ENCODE data around the gene FAU.
A peak's percentile ranks its signal among the peaks of the same experiment; 100 is the strongest.

The FAU gene

GRCh38 chr11:65083834-65084597 lies 37.9 kb downstream of the FAU start, which contains the start of the genes CDCA5 and ZFPL1:
TSS of gene CDCA5 (minus strand) at chr11:65084040. CDS start at chr11:65083978, 62 bp downstream.
TSS of gene ZFPL1 (plus strand) at chr11:65084222. CDS start at chr11:65084699, 477 bp downstream.
- peak within 1 kb of the TSS; percentile 97 to 98 (median 97) for H3K27ac Mint-ChIP-seq
- H3K36me3 Mint-ChIP-seq (ENCODE audit: low read depth), result peaks cover 20% of the 10 kb centered on the region
- no peaks in the 10 kb centered on the region for H3K27me3 Mint-ChIP-seq (ENCODE audit: low read depth)
- peaks cover 26% of the 10 kb centered on the region for H3K4me1 Mint-ChIP-seq
- peak within 1 kb of the TSS; percentile 97 to 99 (median 98) for H3K4me3 Mint-ChIP-seq
- TF ChIP-seq CTCF (IDR thresholded peaks at IDR 0.05; ENCODE audit: unreplicated experiment in 3 of 3), result no peak
- H3K9me3 Mint-ChIP-seq, result no peaks in the 10 kb centered on the region

GRCh38 chr11:65083134-65083833 lies 38.6 kb downstream of the FAU start:
- H3K27ac Mint-ChIP-seq, result peak overlapping the region; percentile 97 to 98 (median 97)
- H3K27me3 Mint-ChIP-seq (ENCODE audit: low read depth), result no peaks in the 10 kb centered on the region
- TF ChIP-seq CTCF (IDR thresholded peaks at IDR 0.05; ENCODE audit: unreplicated experiment in 3 of 3), result no peak
- H3K4me3 Mint-ChIP-seq, result peak overlapping the region; percentile 97 to 99 (median 98)
- peaks cover 26% of the 10 kb centered on the region for H3K4me1 Mint-ChIP-seq
- peaks cover 19% of the 10 kb centered on the region for H3K36me3 Mint-ChIP-seq (ENCODE audit: low read depth)
- no peaks in the 10 kb centered on the region for H3K9me3 Mint-ChIP-seq

- no peaks in the 10 kb centered on the region for H3K9me3 Mint-ChIP-seq
- H3K4me3 Mint-ChIP-seq, result peak overlapping the region in 1 of 3 experiments; percentile 54
- no peak overlapping the region for H3K27ac Mint-ChIP-seq
- no peaks in the 10 kb centered on the region for H3K27me3 Mint-ChIP-seq (ENCODE audit: low read depth)
- no peak for TF ChIP-seq CTCF (IDR thresholded peaks at IDR 0.05; ENCODE audit: unreplicated experiment in 3 of 3)
- peaks cover 7% of the 10 kb centered on the region for H3K4me1 Mint-ChIP-seq
- peaks cover 20% of the 10 kb centered on the region for H3K36me3 Mint-ChIP-seq (ENCODE audit: low read depth)
These were observed 43.1 kb downstream of the FAU start for GRCh38 chr11:65078786-65079342.

- no peaks in the 10 kb centered on the region for H3K27me3 Mint-ChIP-seq (ENCODE audit: low read depth)
- TF ChIP-seq CTCF (IDR thresholded peaks at IDR 0.05; ENCODE audit: unreplicated experiment in 3 of 3), result peak; percentile 37 to 56 (median 48)
- no peak overlapping the region for H3K27ac Mint-ChIP-seq
- H3K9me3 Mint-ChIP-seq, result no peaks in the 10 kb centered on the region
- H3K36me3 Mint-ChIP-seq (ENCODE audit: low read depth), result peaks cover 20% of the 10 kb centered on the region
- peaks cover 5% of the 10 kb centered on the region for H3K4me1 Mint-ChIP-seq
- peak overlapping the region in 2 of 3 experiments; percentile 17 to 37 for H3K4me3 Mint-ChIP-seq
These were observed 43.8 kb downstream of the FAU start for GRCh38 chr11:65078151-65078550.

- Mint-ChIP-seq H3K4me1 (no peaks in the 10 kb centered on the region), H3K9me3 (no peaks in the 10 kb centered on the region), H3K36me3 (ENCODE audit: low read depth) (peaks cover 20% of the 10 kb centered on the region), H3K27me3 (ENCODE audit: low read depth) (no peaks in the 10 kb centered on the region), H3K4me3 (no peak overlapping the region), H3K27ac (no peak overlapping the region)
- TF ChIP-seq CTCF (IDR thresholded peaks at IDR 0.05; ENCODE audit: unreplicated experiment in 3 of 3), result no peak
These were observed 44.5 kb downstream of the FAU start for GRCh38 chr11:65077451-65077850.
